Measurements from ENCODE around the gene RNMT.

DNA sequence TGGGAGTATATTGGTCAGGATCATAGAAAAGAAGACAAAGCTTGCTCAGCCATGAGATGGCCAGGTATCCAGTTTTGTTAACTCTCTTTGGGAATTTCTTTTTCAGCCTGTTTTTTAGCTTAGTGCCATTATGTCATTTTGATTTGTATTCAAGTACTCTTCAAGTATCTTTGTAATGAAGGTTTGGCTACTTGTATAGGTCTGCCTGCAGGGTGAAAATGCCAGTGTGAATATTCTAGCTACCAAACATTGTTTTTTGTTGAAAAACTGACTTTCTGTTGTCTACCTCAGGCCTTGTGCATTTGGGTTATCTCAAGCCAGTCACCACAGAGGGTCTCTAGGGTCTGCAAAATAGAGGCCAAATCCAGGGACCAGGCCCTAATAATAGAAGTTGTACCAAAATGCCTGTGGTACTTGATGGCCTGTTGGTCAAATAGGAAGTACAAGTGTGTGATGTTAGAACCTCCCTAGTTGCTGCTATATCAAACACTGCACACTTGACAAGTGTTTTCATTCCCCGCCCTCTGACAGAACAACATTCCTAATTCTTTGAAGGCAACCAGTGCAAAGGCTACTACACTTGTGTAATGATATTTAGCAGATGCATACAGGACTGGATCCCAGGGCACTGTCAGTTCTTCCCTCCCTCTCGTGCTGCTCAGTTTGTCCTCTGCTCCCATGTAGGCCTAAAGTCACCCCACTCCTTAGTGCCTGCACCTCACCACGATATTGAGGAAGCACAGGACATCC is 36.4 kb downstream of the RNMT start:
- TF ChIP-seq, protein P1, sequence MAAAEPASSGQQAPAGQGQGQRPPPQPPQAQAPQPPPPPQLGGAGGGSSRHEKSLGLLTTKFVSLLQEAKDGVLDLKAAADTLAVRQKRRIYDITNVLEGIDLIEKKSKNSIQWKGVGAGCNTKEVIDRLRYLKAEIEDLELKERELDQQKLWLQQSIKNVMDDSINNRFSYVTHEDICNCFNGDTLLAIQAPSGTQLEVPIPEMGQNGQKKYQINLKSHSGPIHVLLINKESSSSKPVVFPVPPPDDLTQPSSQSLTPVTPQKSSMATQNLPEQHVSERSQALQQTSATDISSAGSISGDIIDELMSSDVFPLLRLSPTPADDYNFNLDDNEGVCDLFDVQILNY (CRISPR knock-in tag; IDR thresholded peaks at IDR 0.05): no peak
- no peak for TF ChIP-seq NR3C1 (CRISPR knock-in tag; conservative IDR thresholded peaks at IDR 0.05; ENCODE audit: low read depth)

Measured in WTC11 (cell line).